Measurements from ENCODE around the gene BCAR3. TPM values are rescaled to one million over a fixed set of nuclear protein-coding genes. Genes with fewer than 3 reads are reported as not detected.
A peak's percentile ranks its signal among the peaks of the same experiment; 100 is the strongest.

BCAR3 gene
- total RNA-seq, 4 donors from 2014 or later: 20.2 to 47.2 (median 32.3) TPM

DNA sequence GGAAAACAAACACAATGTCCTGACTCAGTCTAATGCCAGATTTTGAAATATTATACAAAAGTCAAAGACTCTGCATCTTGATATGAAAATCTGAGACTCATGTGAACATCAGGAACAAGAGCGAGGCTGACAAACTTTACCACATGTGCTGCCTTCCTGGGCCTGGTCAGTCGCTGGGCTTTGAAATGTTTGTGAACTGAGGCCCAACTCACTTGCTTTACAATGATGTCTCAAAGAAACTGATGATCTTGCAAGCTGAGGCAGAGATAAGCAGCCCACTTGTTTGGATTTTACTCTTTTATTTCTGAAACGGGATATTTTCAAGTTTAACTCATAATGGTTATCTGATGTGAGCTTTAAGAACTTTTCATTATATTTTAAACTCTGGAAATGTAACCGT, 2.1 kb downstream of the BCAR3 start:
- TF ChIP-seq EP300 (IDR thresholded peaks at IDR 0.05): no peak
- TF ChIP-seq POLR2AphosphoS5 (IDR thresholded peaks at IDR 0.05): no peak
- no peak for TF ChIP-seq POLR2A (IDR thresholded peaks at IDR 0.05; ENCODE audit: low read depth)
- TF ChIP-seq, protein P1, sequence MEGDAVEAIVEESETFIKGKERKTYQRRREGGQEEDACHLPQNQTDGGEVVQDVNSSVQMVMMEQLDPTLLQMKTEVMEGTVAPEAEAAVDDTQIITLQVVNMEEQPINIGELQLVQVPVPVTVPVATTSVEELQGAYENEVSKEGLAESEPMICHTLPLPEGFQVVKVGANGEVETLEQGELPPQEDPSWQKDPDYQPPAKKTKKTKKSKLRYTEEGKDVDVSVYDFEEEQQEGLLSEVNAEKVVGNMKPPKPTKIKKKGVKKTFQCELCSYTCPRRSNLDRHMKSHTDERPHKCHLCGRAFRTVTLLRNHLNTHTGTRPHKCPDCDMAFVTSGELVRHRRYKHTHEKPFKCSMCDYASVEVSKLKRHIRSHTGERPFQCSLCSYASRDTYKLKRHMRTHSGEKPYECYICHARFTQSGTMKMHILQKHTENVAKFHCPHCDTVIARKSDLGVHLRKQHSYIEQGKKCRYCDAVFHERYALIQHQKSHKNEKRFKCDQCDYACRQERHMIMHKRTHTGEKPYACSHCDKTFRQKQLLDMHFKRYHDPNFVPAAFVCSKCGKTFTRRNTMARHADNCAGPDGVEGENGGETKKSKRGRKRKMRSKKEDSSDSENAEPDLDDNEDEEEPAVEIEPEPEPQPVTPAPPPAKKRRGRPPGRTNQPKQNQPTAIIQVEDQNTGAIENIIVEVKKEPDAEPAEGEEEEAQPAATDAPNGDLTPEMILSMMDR (IDR thresholded peaks at IDR 0.05): no peak
- peaks cover 0 to 2% (median under 1%) of the 10 kb centered on the region in 4 donors for H3K36me3 ChIP-seq
- H3K4me3 ChIP-seq: peak overlapping the region in 1 of 4 donors; percentile 79
- H3K27me3 ChIP-seq: no peaks in the 10 kb centered on the region
- 80% methylated on average over 4 of the region's 4 CpGs for WGBS
- H3K9me3 ChIP-seq: no peaks in the 10 kb centered on the region
- H3K4me1 ChIP-seq: peaks cover 42 to 65% (median 57%) of the 10 kb centered on the region in 4 donors
- DNase-seq (ENCODE audit: extremely low spot score): no peak
- peak overlapping the region; percentile 18 to 94 (median 89) for H3K27ac ChIP-seq (replicated peaks in 1 of 4)
- intact Hi-C loops (cut with DNase I): no loop called here

DNA sequence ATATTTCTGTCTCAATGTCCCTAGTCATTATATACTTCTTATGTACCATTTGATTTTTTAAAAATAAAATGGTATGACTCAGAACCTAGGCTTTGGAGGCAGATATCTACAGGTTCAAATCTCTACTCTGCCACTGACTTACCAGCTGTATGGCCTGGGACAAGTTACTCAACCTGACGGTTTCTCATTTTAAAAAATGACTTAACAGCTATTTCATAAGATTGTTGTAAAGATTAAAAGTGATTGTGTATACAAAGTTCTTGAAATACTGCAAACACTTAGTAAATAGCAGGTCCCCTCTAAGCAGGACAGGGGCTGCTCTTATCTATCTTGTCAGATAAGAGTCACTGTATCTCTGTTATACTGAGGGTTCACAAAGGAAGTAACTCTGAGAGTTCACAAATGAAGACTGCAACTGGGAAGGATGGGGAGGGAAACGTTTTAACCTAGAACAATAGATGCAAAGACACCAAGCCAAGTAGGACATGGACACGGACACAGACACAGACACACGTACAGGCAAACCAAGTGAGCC, 2.6 kb downstream of the BCAR3 start:
- Histone ChIP-seq H3K4me3 (no peak overlapping the region), H3K9me3 (no peaks in the 10 kb centered on the region), H3K36me3 (peaks cover 0 to 7% (median 3%) of the 10 kb centered on the region in 4 donors), H3K4me1 (peaks cover 47 to 71% (median 63%) of the 10 kb centered on the region in 4 donors), H3K27ac (replicated peaks in 1 of 4) (peak overlapping the region in 2 of 4 donors; percentile 18 to 92), H3K27me3 (no peaks in the 10 kb centered on the region)
- no peak for DNase-seq (ENCODE audit: extremely low spot score)
- 60% methylated on average over 4 of the region's 4 CpGs for WGBS
- TF ChIP-seq EP300 (IDR thresholded peaks at IDR 0.05): no peak
- TF ChIP-seq, protein P1 (IDR thresholded peaks at IDR 0.05): no peak
- TF ChIP-seq POLR2A (IDR thresholded peaks at IDR 0.05; ENCODE audit: low read depth): no peak
- no peak for TF ChIP-seq POLR2AphosphoS5 (IDR thresholded peaks at IDR 0.05)
- intact Hi-C loops (cut with DNase I): no loop called here

DNA sequence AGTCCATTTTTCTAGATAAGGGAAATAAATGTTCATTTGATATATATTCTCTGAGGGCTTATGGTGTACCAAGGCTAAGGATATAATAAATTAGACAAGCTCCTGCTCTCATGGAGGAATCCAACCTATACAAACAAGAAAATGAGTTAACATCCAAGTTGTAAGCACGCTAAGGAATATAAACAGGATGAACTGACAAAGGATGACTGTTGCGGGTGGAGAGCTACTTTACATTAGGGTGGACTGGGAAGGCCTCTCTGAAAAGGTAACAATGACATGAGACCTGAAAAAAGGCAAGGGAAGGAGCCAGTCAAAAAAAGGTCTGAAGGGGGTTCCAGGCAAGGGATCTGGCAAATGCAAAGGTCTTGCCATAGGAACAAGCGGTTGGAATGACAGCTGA, 3.1 kb downstream of the BCAR3 start:
- H3K27me3 ChIP-seq: no peaks in the 10 kb centered on the region
- no peak overlapping the region for H3K27ac ChIP-seq (replicated peaks in 1 of 4)
- WGBS: 95% methylated on average over 3 of the region's 3 CpGs
- intact Hi-C loops (cut with DNase I): no loop called here
- H3K9me3 ChIP-seq: no peaks in the 10 kb centered on the region
- no peak for DNase-seq (ENCODE audit: extremely low spot score)
- H3K36me3 ChIP-seq: peaks cover 0 to 8% (median 3%) of the 10 kb centered on the region in 4 donors
- peaks cover 52 to 76% (median 68%) of the 10 kb centered on the region in 4 donors for H3K4me1 ChIP-seq
- TF ChIP-seq POLR2A (IDR thresholded peaks at IDR 0.05; ENCODE audit: low read depth) (no peak), POLR2AphosphoS5 (IDR thresholded peaks at IDR 0.05) (no peak), EP300 (IDR thresholded peaks at IDR 0.05) (no peak)
- TF ChIP-seq, protein P1 (IDR thresholded peaks at IDR 0.05): no peak
- H3K4me3 ChIP-seq: no peak overlapping the region

DNA sequence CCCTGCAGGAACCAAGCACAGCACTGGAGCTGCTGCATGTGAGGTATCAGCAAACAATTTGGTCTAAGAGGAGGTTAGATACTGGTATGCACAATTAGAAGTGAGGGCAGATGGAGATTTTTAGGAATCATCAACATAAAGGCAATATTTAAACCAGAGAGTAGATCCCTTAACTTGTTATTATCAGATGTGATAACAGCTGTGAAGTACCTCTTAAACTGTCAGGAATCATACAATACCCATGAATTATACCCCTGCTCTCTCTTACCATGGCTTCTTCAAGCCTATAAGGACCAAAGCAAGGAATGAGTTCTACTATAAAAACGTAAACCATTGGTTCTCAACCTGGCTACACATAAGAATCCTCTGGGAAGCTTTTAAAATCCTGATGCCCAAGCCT, 3.9 kb downstream of the BCAR3 start:
- WGBS: 90% methylated on average over 1 of the region's 1 CpG
- no peaks in the 10 kb centered on the region for H3K27me3 ChIP-seq
- TF ChIP-seq POLR2AphosphoS5 (IDR thresholded peaks at IDR 0.05): no peak
- TF ChIP-seq POLR2A (IDR thresholded peaks at IDR 0.05; ENCODE audit: low read depth): no peak
- no peak for TF ChIP-seq EP300 (IDR thresholded peaks at IDR 0.05)
- TF ChIP-seq, protein P1 (IDR thresholded peaks at IDR 0.05): no peak
- H3K4me3 ChIP-seq: no peak overlapping the region
- H3K9me3 ChIP-seq: no peaks in the 10 kb centered on the region
- intact Hi-C loops (cut with DNase I): no loop called here
- H3K27ac ChIP-seq (replicated peaks in 1 of 4): no peak overlapping the region
- H3K36me3 ChIP-seq: peaks cover 0 to 8% (median 3%) of the 10 kb centered on the region in 4 donors
- H3K4me1 ChIP-seq: peaks cover 60 to 83% (median 76%) of the 10 kb centered on the region in 4 donors
- DNase-seq (ENCODE audit: extremely low spot score): no peak

DNA sequence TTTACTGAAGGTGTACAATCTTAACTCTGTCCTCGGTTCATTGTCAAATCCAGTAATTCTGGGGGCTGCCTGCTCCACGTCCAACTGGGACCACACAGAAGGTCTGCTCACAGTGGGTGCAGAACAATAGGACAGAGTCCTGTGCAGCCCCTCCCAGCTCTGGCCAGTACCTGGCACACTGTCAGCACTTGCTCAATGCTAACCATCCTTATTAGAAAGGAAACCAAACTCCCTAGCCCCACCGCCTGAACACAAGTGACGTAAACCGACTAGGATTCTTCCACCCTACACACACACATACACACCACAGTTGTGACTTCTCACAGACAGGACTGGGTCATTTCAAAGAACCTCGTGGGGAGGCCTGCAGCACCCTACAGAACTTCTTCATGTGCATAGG, 5.2 kb downstream of the BCAR3 start:
- Histone ChIP-seq H3K27ac (replicated peaks in 1 of 4) (peak overlapping the region in 3 of 4 donors; percentile 2 to 24 (median 5)), H3K9me3 (no peaks in the 10 kb centered on the region), H3K4me1 (peaks cover 68 to 89% (median 79%) of the 10 kb centered on the region in 4 donors), H3K27me3 (no peaks in the 10 kb centered on the region), H3K4me3 (no peak overlapping the region), H3K36me3 (peaks cover 0 to 8% (median 3%) of the 10 kb centered on the region in 4 donors)
- DNase-seq (ENCODE audit: extremely low spot score): no peak
- WGBS: 80% methylated on average over 6 of the region's 6 CpGs
- intact Hi-C loops (cut with DNase I): no loop called here
- TF ChIP-seq EP300 (IDR thresholded peaks at IDR 0.05): no peak
- TF ChIP-seq, protein P1 (IDR thresholded peaks at IDR 0.05): no peak
- no peak for TF ChIP-seq POLR2A (IDR thresholded peaks at IDR 0.05; ENCODE audit: low read depth)
- TF ChIP-seq POLR2AphosphoS5 (IDR thresholded peaks at IDR 0.05): no peak

Data from esophagus muscularis mucosa (tissue), 4 donors.